ENCODE results near the gene ANKH.
A peak's percentile ranks its signal among the peaks of the same experiment; 100 is the strongest.
"Not testable (repeated sequence)": the region's sequence is repeated elsewhere in the genome, so short reads cannot be mapped to it uniquely, and the experiment has no call there.

Gene ANKH

GRCh38 chr5:14853685-14854084 lies 17.9 kb downstream of the ANKH start:
- DNase-seq: no peak

- no peak for DNase-seq
Observed at GRCh38 chr5:14852779-14853178, 18.8 kb downstream of the ANKH start.

DNA sequence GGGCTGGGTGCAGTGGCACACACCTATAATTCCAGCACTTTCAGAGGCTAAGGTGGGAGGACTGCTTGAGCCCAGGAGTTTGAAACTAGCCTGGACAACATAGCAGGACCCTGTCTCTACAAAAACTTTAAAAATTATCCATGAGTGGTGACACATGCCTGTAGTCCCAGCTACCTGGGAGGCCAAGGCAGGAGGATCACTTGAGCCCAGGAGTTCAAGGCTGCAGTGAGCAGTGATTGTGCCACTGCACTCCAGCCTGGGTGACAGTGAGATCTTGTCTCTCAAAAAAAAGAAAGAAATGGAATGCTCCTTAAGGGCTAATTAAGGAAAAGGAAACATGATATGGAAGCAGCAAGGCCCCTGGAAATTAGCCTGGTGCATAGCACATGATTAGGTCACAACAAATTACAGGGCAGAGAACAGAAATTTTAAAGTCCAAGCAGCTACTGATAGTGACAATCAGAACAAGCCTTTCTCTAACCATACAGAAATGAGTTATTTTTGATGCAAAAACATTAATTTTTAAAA lies 19.5 kb downstream of the ANKH start:
- no peak for DNase-seq

DNA sequence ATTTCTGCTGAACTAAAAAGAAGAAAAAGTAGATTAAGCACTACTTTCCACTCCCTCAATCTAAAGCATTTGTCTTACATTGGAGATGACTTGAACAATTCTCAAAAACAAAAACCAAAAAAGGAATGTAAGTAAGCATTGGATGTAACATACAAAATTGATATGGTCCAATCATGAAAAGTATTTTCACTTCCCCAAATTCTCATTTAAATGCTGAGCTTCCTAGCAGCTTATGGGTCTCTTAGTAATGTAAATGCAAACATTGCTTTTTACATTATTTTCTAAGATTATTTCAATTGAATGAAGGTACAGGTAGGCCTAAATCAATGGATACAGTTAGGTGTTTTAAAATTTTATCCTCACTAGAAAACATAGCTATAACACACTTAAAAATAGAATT lies 20.0 kb downstream of the ANKH start:
- DNase-seq: no peak

- no peak for DNase-seq
Observed at GRCh38 chr5:14851050-14851419, 20.5 kb downstream of the ANKH start.

- no peak for DNase-seq
Observed at GRCh38 chr5:14850419-14851049, 21.0 kb downstream of the ANKH start.

GRCh38 chr5:14849516-14850294 lies 21.9 kb downstream of the ANKH start:
- peak; percentile 29 for DNase-seq

GRCh38 chr5:14848942-14849341 lies 22.6 kb downstream of the ANKH start:
- DNase-seq: not testable (repeated sequence)

DNA sequence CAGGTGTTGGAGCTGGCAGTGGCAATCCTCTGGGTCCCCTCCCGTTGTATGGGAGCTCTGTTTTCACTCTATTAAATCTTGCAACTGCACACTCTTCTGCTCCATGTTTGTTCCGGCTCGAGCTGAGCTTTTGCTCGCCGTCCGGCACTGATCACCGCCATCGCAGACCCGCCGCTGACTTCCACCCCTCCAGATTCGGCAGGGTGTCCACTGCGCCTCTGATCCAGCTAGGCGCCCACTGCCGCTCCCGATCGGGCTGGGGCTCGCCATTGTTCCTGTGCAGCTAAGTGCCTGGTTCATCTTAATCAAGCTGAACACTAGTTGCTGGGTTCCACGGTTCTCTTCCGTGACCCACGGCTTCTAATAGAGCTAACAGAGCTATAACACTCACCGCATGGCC lies 23.2 kb downstream of the ANKH start:
- no peak for DNase-seq

DNA sequence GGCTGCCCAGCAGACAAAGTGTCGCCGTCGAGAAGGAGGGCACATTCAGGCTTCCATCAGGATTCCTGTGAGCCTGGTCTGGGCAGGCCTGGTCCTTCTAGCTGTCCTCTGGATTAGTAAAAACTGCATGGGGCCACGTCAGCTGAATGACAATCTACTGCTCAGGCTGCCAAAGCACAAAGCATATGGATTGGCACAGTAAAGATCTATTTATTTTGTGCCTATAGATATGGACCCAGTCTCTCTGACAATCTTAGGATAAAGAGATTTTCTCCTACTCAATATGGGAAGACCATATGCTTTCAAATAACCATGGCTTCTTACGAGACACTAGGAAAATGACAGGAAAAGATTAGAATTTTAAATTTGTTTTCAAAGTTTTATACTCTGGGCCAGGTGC lies 24.1 kb downstream of the ANKH start:
- no peak for DNase-seq

DNA sequence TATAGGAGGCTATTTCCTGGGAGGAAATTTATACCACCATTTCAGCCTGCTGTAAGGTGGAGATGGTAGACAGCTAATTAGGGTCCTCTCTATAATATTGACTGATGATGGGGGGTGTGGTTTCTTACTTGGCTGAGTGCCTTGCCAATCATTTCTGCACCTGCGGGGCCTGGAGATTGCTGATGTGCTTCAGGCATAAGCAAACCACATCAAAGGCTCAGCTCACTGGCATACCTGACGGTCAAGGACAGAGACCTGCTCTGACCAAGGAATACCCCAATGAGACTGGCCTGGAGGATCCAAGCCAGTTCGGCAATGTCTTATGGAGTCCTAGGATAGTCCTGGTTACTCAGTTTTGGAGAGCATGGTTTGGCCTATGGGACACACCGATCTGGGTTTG lies 29.5 kb downstream of the ANKH start:
- DNase-seq: no peak

GRCh38 chr5:14840624-14841023 lies 31.0 kb downstream of the ANKH start:
- no peak for DNase-seq

GRCh38 chr5:14838396-14839319 lies 32.9 kb downstream of the ANKH start:
- DNase-seq: no peak

- not testable (repeated sequence) for DNase-seq
Observed at GRCh38 chr5:14837423-14838122, 34.0 kb downstream of the ANKH start.

DNA sequence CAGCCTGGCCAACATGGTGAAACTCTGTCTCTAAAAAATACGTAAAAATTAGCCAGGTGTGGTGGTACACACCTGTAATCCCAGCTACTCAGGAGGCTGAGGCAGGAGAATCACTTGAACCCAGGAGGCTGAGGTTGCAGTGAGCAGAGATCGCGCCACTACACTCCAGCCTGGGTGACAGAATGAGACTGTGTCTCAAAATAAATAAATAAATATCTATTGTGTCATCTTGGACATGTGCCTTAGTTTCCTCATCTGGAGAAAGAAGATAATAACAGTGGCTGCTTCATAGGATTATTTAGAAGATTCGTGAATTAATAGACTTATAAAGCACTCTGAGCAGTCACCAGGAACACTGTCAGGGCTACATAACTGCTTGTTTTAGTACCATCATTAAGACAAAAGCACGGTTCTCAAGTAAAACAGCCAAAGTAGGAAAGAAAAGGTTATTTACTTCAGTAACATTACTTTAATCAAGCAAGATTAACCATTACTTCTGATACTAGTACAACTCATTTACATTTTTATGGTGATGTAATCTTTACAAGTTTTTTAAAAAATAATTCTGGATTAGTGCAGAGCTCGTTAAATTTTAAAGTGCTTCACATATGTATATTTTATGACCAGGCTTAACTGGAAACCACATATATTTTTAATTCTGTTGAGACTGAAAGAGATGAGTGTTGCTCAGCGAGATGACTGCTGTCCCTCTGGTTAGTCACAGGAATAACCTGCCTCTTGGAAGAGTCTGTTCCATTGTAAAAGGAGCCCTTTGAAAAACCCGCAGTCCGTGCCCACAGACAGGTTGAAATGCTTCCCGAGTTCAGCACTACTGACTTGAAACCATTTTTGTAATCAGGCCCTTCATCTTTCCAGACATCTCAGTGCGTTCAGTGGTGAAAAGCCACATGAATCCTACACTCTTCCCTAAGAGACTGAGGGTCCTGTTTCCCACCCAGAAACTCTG lies 36.7 kb downstream of the ANKH start:
- DNase-seq: no peak

- DNase-seq: no peak
Observed at GRCh38 chr5:14834062-14834461, 37.5 kb downstream of the ANKH start.

GRCh38 chr5:14831006-14831338 lies 40.6 kb downstream of the ANKH start:
- no peak for DNase-seq

DNA sequence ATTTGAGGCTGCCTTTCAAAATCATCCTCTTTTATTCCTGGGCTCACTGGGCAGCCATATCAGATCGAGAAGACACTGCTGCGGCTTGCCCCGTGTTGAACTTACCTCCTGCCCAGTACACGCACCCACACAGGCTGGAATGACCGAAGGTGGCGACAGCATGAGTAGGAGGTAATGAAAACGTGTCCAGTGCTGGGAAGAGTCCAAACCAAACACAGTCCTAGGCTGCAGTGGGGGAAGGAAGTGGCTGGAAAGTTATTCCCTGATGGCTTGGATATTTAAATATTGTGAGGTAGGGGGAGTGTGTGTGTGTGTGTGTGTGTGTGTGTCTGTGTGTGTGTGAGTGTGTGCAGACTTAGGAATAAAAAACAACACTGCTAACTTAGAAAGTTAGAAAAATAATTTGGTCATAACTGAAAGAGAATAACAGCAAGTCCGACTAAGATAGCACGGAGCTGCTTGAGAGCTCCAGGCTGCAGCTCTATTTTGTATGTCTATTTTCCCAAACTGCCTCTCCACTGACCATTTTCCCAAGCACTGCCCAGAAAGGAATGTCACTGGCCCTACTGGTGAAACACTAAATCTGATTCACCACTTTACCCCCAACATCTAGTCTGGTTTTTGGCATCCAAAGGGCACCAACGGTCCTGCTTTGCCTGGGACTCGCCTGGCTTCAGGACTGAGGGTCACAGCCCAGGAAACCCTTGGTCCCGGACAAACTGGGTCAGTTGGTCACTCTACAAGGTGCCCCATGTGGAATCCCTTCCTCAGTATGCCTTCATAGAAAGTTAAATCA lies 41.2 kb downstream of the ANKH start:
- DNase-seq: no peak

- no peak for DNase-seq
Observed at GRCh38 chr5:14829396-14829795, 42.2 kb downstream of the ANKH start.

DNA sequence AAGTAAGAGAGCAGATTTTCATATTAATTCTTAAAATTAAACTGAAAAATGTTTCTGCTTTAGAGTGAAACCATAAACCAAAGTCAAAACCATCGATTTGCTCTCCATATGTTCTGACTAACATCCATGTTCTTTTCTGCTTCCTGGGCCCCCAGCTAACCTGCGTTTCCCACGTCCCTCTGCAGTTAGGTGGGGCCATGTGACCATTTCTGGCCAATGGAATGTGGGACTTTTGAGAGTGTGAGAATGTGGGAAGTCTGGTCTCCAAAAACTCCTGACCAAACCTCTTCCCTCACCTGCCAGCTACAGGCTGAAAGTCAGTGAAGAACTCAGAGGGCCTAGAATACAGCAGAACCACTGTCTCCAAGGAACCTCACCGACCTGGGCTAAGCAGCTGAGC lies 44.9 kb downstream of the ANKH start:
- DNase-seq: no peak

DNA sequence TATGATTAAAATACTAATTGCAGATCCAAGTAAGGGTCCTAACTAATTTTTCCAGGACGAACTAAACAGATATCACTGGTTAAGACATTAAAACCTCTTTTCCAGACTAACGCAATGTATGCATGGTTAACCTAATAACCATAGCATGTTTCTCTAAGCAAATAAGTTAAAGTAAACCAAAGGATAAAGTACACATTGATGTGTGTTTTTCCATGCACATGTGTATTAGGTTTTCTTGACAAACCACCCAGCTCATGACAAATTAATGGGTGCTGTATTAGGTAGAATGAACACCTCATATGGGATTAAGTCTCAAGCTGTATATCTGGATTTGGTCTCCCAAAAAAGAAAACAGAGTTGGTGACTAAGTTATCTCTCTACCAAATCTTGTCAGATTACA lies 45.6 kb downstream of the ANKH start:
- no peak for DNase-seq

Data from EL (cell line).